Bronchial epithelial cell (primary cell): ENCODE measurements around the gene MYH1. TPM values are rescaled to one million over a fixed set of nuclear protein-coding genes. Genes with fewer than 3 reads are reported as not detected.

Experiments used
- DNase-seq: peaks from one replicate; pipeline ENCODE4 v3.0.0-alpha.2; 2010; ENCODE audit warnings: low read depth
- FAIRE-seq: peaks from 2 replicates; lab custom pipeline; 2011; peaks lifted over from hg19 to GRCh38; lab: Jason Lieb, UNC
- H3K27me3 ChIP-seq: 2 replicates; pipeline ENCODE4 v1.5.1; 2011; ENCODE audit warnings: low read length; ENCODE audit not compliant: control insufficient read depth, insufficient read depth
- H3K36me3 ChIP-seq: 2 replicates; pipeline ENCODE4 v1.5.1; 2011; ENCODE audit warnings: low read length; ENCODE audit not compliant: control insufficient read depth, insufficient read depth
- H3K4me3 ChIP-seq: 2 replicates; pipeline ENCODE4 v1.5.1; 2011; ENCODE audit warnings: mild to moderate bottlenecking, low read depth, low read length, control low read depth
- total RNA-seq: library from RNA; depleted of rRNA; stranded (reverse); fragments of >200 nt; gene quantifications from 2 replicates; pipeline ENCODE4 v1.2.1, GENCODE V29; 2014
- TF ChIP-seq, protein P1 (sequence below): IDR thresholded peaks from 2 replicates; pipeline ENCODE4 v1.5.1; 2011; ENCODE audit warnings: mild to moderate bottlenecking, moderate library complexity, low read length, control low read depth, inconsistent platforms; ENCODE audit not compliant: insufficient read depth, severe bottlenecking

The MYH1 gene
- total RNA-seq, 1 donor from 2014 or later = not detected

DNA sequence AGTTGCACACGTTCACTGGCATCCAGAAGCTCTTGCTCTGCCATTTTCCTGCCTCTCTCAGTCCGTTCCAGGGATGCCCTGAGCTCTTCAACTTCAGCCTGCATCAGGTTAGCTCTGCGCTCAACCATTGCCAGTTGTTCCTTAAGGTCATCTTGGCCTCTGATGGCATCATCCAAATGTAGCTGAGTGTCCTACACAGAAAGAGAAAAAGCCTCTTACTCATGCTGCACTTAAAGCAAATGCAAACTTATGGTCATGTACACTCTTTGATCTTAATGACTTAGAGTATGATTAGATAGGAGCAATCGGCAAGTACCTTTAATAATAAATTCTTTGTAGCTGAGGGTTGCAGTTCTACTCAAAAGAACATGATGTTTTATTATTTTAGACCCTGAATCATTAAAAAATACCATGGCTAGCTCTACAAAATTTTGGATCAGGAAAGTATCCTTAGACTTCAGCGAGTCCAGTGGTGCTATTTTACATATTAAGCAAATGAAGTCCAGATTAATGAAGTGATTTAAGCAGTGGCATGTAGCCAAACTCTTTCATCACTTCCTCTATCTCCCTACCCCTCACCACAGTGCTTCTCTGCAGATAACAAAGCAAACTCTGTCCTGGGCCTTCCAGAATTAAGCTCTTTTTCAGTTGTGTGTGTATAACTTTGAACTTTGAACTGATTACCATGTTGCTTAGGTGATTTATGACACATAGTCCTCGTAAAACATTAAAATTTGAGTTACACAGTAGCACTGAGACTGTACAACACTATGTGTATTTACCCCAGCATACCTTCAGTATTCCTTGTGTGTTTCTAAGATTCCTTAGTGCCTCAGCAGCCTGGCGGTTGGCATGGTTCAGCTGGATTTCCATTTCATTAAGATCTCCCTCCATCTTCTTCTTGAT lies 71.1 kb downstream of the MYH1 start:
- no peak for FAIRE-seq
- DNase-seq = no peak
- no peaks in the 10 kb centered on the region for H3K27me3 ChIP-seq
- no peak overlapping the region for H3K4me3 ChIP-seq
- TF ChIP-seq, protein P1, sequence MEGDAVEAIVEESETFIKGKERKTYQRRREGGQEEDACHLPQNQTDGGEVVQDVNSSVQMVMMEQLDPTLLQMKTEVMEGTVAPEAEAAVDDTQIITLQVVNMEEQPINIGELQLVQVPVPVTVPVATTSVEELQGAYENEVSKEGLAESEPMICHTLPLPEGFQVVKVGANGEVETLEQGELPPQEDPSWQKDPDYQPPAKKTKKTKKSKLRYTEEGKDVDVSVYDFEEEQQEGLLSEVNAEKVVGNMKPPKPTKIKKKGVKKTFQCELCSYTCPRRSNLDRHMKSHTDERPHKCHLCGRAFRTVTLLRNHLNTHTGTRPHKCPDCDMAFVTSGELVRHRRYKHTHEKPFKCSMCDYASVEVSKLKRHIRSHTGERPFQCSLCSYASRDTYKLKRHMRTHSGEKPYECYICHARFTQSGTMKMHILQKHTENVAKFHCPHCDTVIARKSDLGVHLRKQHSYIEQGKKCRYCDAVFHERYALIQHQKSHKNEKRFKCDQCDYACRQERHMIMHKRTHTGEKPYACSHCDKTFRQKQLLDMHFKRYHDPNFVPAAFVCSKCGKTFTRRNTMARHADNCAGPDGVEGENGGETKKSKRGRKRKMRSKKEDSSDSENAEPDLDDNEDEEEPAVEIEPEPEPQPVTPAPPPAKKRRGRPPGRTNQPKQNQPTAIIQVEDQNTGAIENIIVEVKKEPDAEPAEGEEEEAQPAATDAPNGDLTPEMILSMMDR = no peak
- no peaks in the 10 kb centered on the region for H3K36me3 ChIP-seq

Other genes starting within 250 kb of the MYH1 start
- under 0.01 TPM in 1 of 2 replicates, not detected in the other for gene MYH13, start 145.5 kb downstream of the MYH1 start, total RNA-seq
- not detected in 2 replicates for gene MYH8, start 96.6 kb downstream of the MYH1 start, total RNA-seq
- gene MYH4, start 49.0 kb downstream of the MYH1 start, total RNA-seq = not detected in 2 replicates
- gene MYH2, start 31.1 kb upstream of the MYH1 start, total RNA-seq = not detected in 2 replicates
- 1.1 and 1.4 TPM in 2 replicates for gene MYH3, start 138.8 kb upstream of the MYH1 start, total RNA-seq
- gene SCO1, start 179.0 kb upstream of the MYH1 start, total RNA-seq = 24.2 and 26.8 TPM in 2 replicates
- gene ADPRM, start 179.1 kb upstream of the MYH1 start, total RNA-seq = 14.1 and 20.5 TPM in 2 replicates
- gene TMEM220, start 211.5 kb upstream of the MYH1 start, total RNA-seq = 0.79 and 0.90 TPM in 2 replicates